Smooth muscle cell (in vitro differentiated cells): ENCODE results near the gene MMP14. TPM values are rescaled to one million over a fixed set of nuclear protein-coding genes. Genes with fewer than 3 reads are reported as not detected.
"Not testable (repeated sequence)": the region's sequence is repeated elsewhere in the genome, so short reads cannot be mapped to it uniquely, and the experiment has no call there.

Experiments used
- DNase-seq: peaks from one replicate; lab custom pipeline; 2025; ENCODE audit not compliant: unreplicated experiment; lab: John Stamatoyannopoulos, UW
- H2AFZ ChIP-seq: fragments of 200-600 bp; sonication (generic); 2 replicates; pipeline ENCODE4 v1.6.0; 2016; ENCODE audit warnings: antibody characterized with exemption, low read depth, mild to moderate bottlenecking
- H3F3A ChIP-seq: fragments of 200-600 bp; sonication (generic); 2 replicates; pipeline ENCODE4 v1.6.0; 2017; ENCODE audit warnings: antibody characterized with exemption, low read depth
- H3K27ac ChIP-seq: fragments of 200-600 bp; sonication (generic); 2 replicates; pipeline ENCODE4 v1.5.1; 2016; ENCODE audit warnings: low read depth, mild to moderate bottlenecking
- H3K27me3 ChIP-seq: fragments of 200-600 bp; sonication (generic); 2 replicates; pipeline ENCODE4 v1.6.1; 2016; ENCODE audit warnings: low read depth, mild to moderate bottlenecking
- H3K36me3 ChIP-seq: fragments of 200-600 bp; sonication (generic); 2 replicates; pipeline ENCODE4 v1.5.1; 2016; ENCODE audit warnings: low read depth
- H3K4me1 ChIP-seq: fragments of 200-600 bp; sonication (generic); 2 replicates; pipeline ENCODE4 v1.5.1; 2016; ENCODE audit warnings: low read depth
- H3K4me2 ChIP-seq: fragments of 200-600 bp; sonication (generic); 2 replicates; pipeline ENCODE4 v1.6.0; 2016; ENCODE audit warnings: mild to moderate bottlenecking
- H3K4me3 ChIP-seq: fragments of 200-600 bp; sonication (generic); 2 replicates; pipeline ENCODE4 v1.5.1; 2016; ENCODE audit warnings: mild to moderate bottlenecking
- H3K79me2 ChIP-seq: fragments of 200-600 bp; sonication (generic); 2 replicates; pipeline ENCODE4 v1.6.0; 2016; ENCODE audit warnings: low read depth, mild to moderate bottlenecking
- H3K9ac ChIP-seq: fragments of 200-600 bp; sonication (generic); 2 replicates; pipeline ENCODE4 v1.6.0; 2016; ENCODE audit warnings: low read depth
- H3K9me3 ChIP-seq: fragments of 200-600 bp; sonication (generic); replicated peaks from 2 replicates; pipeline ENCODE4 v1.5.1; 2016; ENCODE audit warnings: low read depth
- H4K20me1 ChIP-seq: fragments of 200-600 bp; sonication (generic); 2 replicates; pipeline ENCODE4 v1.6.0; 2016; ENCODE audit warnings: low read depth
- CTCF ChIP-seq: fragments of 200-600 bp; sonication (generic); IDR thresholded peaks from 2 replicates; pipeline ENCODE4 v1.5.1; 2017; ENCODE audit warnings: borderline replicate concordance, mild to moderate bottlenecking, antibody characterized with exemption; ENCODE audit not compliant: insufficient read depth, poor library complexity, severe bottlenecking
- WGBS: methylation state at CpG from one replicate; pipeline ENCODE4 v1.1.7; 2016; ENCODE audit warnings: low lambda C conversion rate; 5-methylcytosine and 5-hydroxymethylcytosine counted together
- polyA plus RNA-seq: library from polyadenylated mRNA; unstranded; fragments of >200 nt; fragmentation: Nextera tagmentation; extraction: Ambion mirVana; gene quantifications from 2 replicates; pipeline ENCODE4 v1.2.1, GENCODE V29; 2016
- total RNA-seq: library from RNA; depleted of rRNA; stranded (reverse); fragments of >200 nt; gene quantifications from 2 replicates; pipeline ENCODE4 v1.2.3, GENCODE V29; 2014

MMP14 gene
- total and polyA plus RNA-seq, 2 experiments from 2014 or later: 58.1 to 444 TPM

GRCh38 chr14:22850944-22851764, 14.8 kb downstream of the MMP14 start:
- DNase-seq: peak; percentile 39
- Histone ChIP-seq H3K36me3 (no peaks in the 10 kb centered on the region), H3K27me3 (no peaks in the 10 kb centered on the region), H3K27ac (peak overlapping the region; percentile 100), H3F3A (peaks cover 40% of the 10 kb centered on the region), H3K4me3 (no peak overlapping the region), H3K9ac (peak overlapping the region; percentile 96), H3K4me2 (peak overlapping the region; percentile 68), H3K79me2 (no peaks in the 10 kb centered on the region), H2AFZ (no peak overlapping the region), H3K9me3 (no peaks in the 10 kb centered on the region), H4K20me1 (peaks cover 6% of the 10 kb centered on the region), H3K4me1 (peaks cover 28% of the 10 kb centered on the region)
- WGBS: 35% methylated on average over 9 of the region's 9 CpGs
- TF ChIP-seq CTCF: no peak

GRCh38 chr14:22852178-22852577, 15.8 kb downstream of the MMP14 start:
- not testable (repeated sequence) for H4K20me1 ChIP-seq, H3K9me3 ChIP-seq, H3K27me3 ChIP-seq, DNase-seq, H2AFZ ChIP-seq, H3K4me3 ChIP-seq, H3K36me3 ChIP-seq, H3K4me2 ChIP-seq, H3K79me2 ChIP-seq
- H3F3A ChIP-seq: peaks cover 34% of the 10 kb centered on the region
- WGBS: 86% methylated on average over 12 of the region's 12 CpGs
- H3K4me1 ChIP-seq: peaks cover 28% of the 10 kb centered on the region
- peak overlapping the region; percentile 100 for H3K27ac ChIP-seq
- H3K9ac ChIP-seq: peak overlapping the region; percentile 70

GRCh38 chr14:22852599-22852939, 16.2 kb downstream of the MMP14 start:
- H3K79me2 ChIP-seq: no peaks in the 10 kb centered on the region
- H3K36me3 ChIP-seq: no peaks in the 10 kb centered on the region
- no peaks in the 10 kb centered on the region for H3K27me3 ChIP-seq
- peaks cover 27% of the 10 kb centered on the region for H3K4me1 ChIP-seq
- DNase-seq: no peak
- H3K4me3 ChIP-seq: peak overlapping the region; percentile 63
- 93% methylated on average over 2 of the region's 2 CpGs for WGBS
- peak overlapping the region; percentile 77 for H2AFZ ChIP-seq
- peak overlapping the region; percentile 92 for H3K4me2 ChIP-seq
- peaks cover 33% of the 10 kb centered on the region for H3F3A ChIP-seq
- no peak overlapping the region for H3K9ac ChIP-seq
- no peak for TF ChIP-seq CTCF
- peak overlapping the region; percentile 100 for H3K27ac ChIP-seq
- H4K20me1 ChIP-seq: no peaks in the 10 kb centered on the region
- no peaks in the 10 kb centered on the region for H3K9me3 ChIP-seq

GRCh38 chr14:22852940-22853767, 16.8 kb downstream of the MMP14 start:
- peaks cover 21% of the 10 kb centered on the region for H3K4me1 ChIP-seq
- TF ChIP-seq CTCF: peak; percentile 91
- H4K20me1 ChIP-seq: no peaks in the 10 kb centered on the region
- H3K4me2 ChIP-seq: peak overlapping the region; percentile 92
- H2AFZ ChIP-seq: peak overlapping the region; percentile 77
- H3K9me3 ChIP-seq: no peaks in the 10 kb centered on the region
- 5% methylated on average over 19 of the region's 20 CpGs for WGBS
- peak; percentile 84 for DNase-seq
- no peaks in the 10 kb centered on the region for H3K36me3 ChIP-seq
- H3K27me3 ChIP-seq: no peaks in the 10 kb centered on the region
- peak overlapping the region; percentile 63 for H3K4me3 ChIP-seq
- H3K27ac ChIP-seq: peak overlapping the region; percentile 100
- no peaks in the 10 kb centered on the region for H3K79me2 ChIP-seq
- H3K9ac ChIP-seq: peak overlapping the region; percentile 68
- H3F3A ChIP-seq: peaks cover 27% of the 10 kb centered on the region

- 96% methylated on average over 11 of the region's 11 CpGs for WGBS
- not testable (repeated sequence) for H3K4me1 ChIP-seq, H2AFZ ChIP-seq, H3K4me3 ChIP-seq, H4K20me1 ChIP-seq, DNase-seq, H3K27ac ChIP-seq, H3K79me2 ChIP-seq, H3K9me3 ChIP-seq, H3K27me3 ChIP-seq, H3K4me2 ChIP-seq, H3K36me3 ChIP-seq, H3K9ac ChIP-seq
- H3F3A ChIP-seq: peaks cover 17% of the 10 kb centered on the region
Measured at GRCh38 chr14:22854296-22854695, 17.9 kb downstream of the MMP14 start.
